ENCODE measurements around the gene FOXA2. TPM values are rescaled to one million over a fixed set of nuclear protein-coding genes. Genes with fewer than 3 reads are reported as not detected.

The FOXA2 gene
- total and polyA plus RNA-seq, 2 of the 13 experiments (the other 11 are each of a cell fraction or from before 2014, with no cell fraction given): 8.8 to 12.2 TPM

GRCh38 chr20:22584922-22585785 lies 782 bp upstream of the FOXA2 start (continued):
- TF ChIP-seq ZHX1 (CRISPR knock-in tag; IDR thresholded peaks at IDR 0.05; ENCODE audit: low read depth) (0 out of 2 replicates have a peak, but pooled peaks have one; percentile 57), GATAD1 (CRISPR knock-in tag; IDR thresholded peaks at IDR 0.05) (peak; percentile 76), RBM39 (IDR thresholded peaks at IDR 0.05; ENCODE audit: low read depth, low read length, poor library complexity, severe bottlenecking) (no peak), ZNF772 (CRISPR knock-in tag; IDR thresholded peaks at IDR 0.05) (peak; percentile 54; the same call in 1 of the 2 replicates), ZNF747 (CRISPR knock-in tag; IDR thresholded peaks at IDR 0.05; ENCODE audit: borderline replicate concordance) (peak; percentile 52; the same call in 1 of the 2 replicates), ZNF597 (CRISPR knock-in tag; IDR thresholded peaks at IDR 0.05) (no peak), ZNF879 (CRISPR knock-in tag; IDR thresholded peaks at IDR 0.05) (no peak), ATF5 (CRISPR knock-in tag; IDR thresholded peaks at IDR 0.05; ENCODE audit: low read depth) (peak; percentile 23; the same call in 1 of the 2 replicates), GFI1 (CRISPR knock-in tag; IDR thresholded peaks at IDR 0.05; ENCODE audit: borderline replicate concordance) (peak; percentile 99), YEATS2 (CRISPR knock-in tag; IDR thresholded peaks at IDR 0.05; ENCODE audit: borderline replicate concordance) (peak; percentile 57; the same call in 1 of the 2 replicates), STAT5B (CRISPR knock-in tag; IDR thresholded peaks at IDR 0.05) (no peak), ZNF180 (CRISPR knock-in tag; IDR thresholded peaks at IDR 0.05; ENCODE audit: borderline replicate concordance, low read depth) (0 out of 2 replicates have a peak, but pooled peaks have one; percentile 51), ZBTB38 (CRISPR knock-in tag; IDR thresholded peaks at IDR 0.05) (no peak; the same call in 1 of the 2 replicates), ZNF296 (CRISPR knock-in tag; conservative IDR thresholded peaks at IDR 0.05) (no peak), ATF2 (CRISPR knock-in tag; IDR thresholded peaks at IDR 0.05) (peak; percentile 54; the same call in 1 of the 2 replicates)
